ENCODE results near the gene SNIP1. TPM values are rescaled to one million over a fixed set of nuclear protein-coding genes. Genes with fewer than 3 reads are reported as not detected.
"Not testable (repeated sequence)": the region's sequence is repeated elsewhere in the genome, so short reads cannot be mapped to it uniquely, and the experiment has no call there.

Gene SNIP1
- total RNA-seq, 2 experiments from 2014 or later = 18.3 to 21.8 TPM

GRCh38 chr1:37596182-37596667 is 42.1 kb upstream of the SNIP1 start:
- Mint-ChIP-seq H3K4me3 (peak overlapping the region; percentile 97), H3K27me3 (no peaks in the 10 kb centered on the region), H3K36me3 (ENCODE audit: low read depth) (peaks cover 24% of the 10 kb centered on the region), H3K4me1 (ENCODE audit: low read depth) (peaks cover 23% of the 10 kb centered on the region), H3K27ac (peak overlapping the region; percentile 95), H3K9me3 (no peaks in the 10 kb centered on the region)
- DNase-seq = no peak
- TF ChIP-seq CTCF (IDR thresholded peaks at IDR 0.05) = no peak
- ATAC-seq = peak; percentile 2
- CTCF ChIA-PET = interaction anchor here (0.7 to 14.7 kb wide), 5 partner anchors 81 to 225 kb away, joined by 3 to 272 read pairs (median 3); a partner anchor contains a TSS
- POLR2A ChIA-PET = interaction anchor here (1.0 to 1.4 kb wide), 4 partner anchors 10 to 86 kb away, joined by 3 to 6 read pairs (median 4); no protein-coding TSS in a partner anchor
- intact Hi-C loops (cut with micrococcal nuclease) = no loop called here

DNA sequence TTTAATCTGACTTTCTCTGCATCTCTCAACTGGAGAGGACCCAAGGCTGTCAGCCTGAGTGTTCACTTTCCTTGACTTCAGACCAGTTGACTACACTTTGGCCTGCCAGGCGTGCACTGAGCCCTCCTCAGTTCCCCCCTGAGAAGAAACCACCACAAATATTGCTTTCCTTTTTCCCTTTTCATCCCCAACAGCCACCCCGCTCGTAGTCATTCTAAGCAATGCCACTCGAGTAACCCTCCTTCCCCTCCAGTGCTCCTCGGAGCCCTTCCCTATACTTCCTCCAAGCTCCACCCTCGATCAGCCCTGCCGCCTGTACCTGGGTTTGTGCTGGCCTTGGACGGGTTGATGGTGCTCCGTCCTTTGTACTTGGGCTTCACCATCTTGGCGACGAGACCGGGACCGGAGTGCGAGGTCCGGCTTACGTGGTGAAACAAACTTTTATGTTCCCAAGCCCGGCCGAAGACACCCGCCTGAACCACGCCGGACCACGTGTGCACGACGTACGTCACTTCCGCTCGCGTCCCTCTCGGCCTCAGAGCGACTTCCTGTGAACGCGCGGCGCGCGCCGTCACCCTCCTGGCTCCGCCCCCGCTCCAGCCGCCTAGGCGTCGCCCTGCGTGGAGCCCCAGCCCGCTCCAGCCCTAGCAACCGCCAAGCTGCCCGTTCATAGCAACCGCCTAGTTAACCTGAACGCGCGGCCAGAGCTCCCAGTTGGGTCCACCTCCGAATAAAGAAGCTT is 41.5 kb upstream of the SNIP1 start, which contains the start of gene GNL2:
Gene GNL2, minus strand, starts transcription at position 498 of the 742 bp plus-strand sequence. Its CDS starts 115 bp downstream, at position 383.
- no peaks in the 10 kb centered on the region for H3K9me3 Mint-ChIP-seq
- peak within 1 kb of the TSS; percentile 97 for H3K4me3 Mint-ChIP-seq
- peaks cover 30% of the 10 kb centered on the region for H3K36me3 Mint-ChIP-seq (ENCODE audit: low read depth)
- peak; percentile 98 for DNase-seq
- H3K4me1 Mint-ChIP-seq (ENCODE audit: low read depth) = peaks cover 23% of the 10 kb centered on the region
- peak within 1 kb of the TSS; percentile 95 for H3K27ac Mint-ChIP-seq
- TF ChIP-seq CTCF (IDR thresholded peaks at IDR 0.05) = no peak
- intact Hi-C loops (cut with micrococcal nuclease) = no loop called here
- H3K27me3 Mint-ChIP-seq = no peaks in the 10 kb centered on the region
- ChIA-PET CTCF (interaction anchor here (0.7 to 14.7 kb wide), 5 partner anchors 80 to 225 kb away, joined by 3 to 272 read pairs (median 3); a partner anchor contains a TSS), POLR2A (interaction anchor here (0.9 to 1.4 kb wide), 6 partner anchors 11 to 121 kb away, joined by 3 to 6 read pairs (median 3); no protein-coding TSS in a partner anchor)
- ATAC-seq = peak; percentile 98

- no peak for ATAC-seq
- H3K4me1 Mint-ChIP-seq (ENCODE audit: low read depth) = peaks cover 28% of the 10 kb centered on the region
- H3K27ac Mint-ChIP-seq = peak overlapping the region; percentile 33
- intact Hi-C loops (cut with micrococcal nuclease) = no loop called here
- no peaks in the 10 kb centered on the region for H3K9me3 Mint-ChIP-seq
- DNase-seq = no peak
- ChIA-PET POLR2A (interaction anchor here (1.1 to 1.4 kb wide), 2 partner anchors 14 to 26 kb away, joined by 3 to 4 read pairs; no protein-coding TSS in a partner anchor), CTCF (interaction anchor here (1.0 to 1.6 kb wide), 3 partner anchors 10 to 107 kb away, joined by 3 to 6 read pairs (median 4); no protein-coding TSS in a partner anchor)
- no peaks in the 10 kb centered on the region for H3K27me3 Mint-ChIP-seq
- peak overlapping the region; percentile 97 for H3K4me3 Mint-ChIP-seq
- peaks cover 41% of the 10 kb centered on the region for H3K36me3 Mint-ChIP-seq (ENCODE audit: low read depth)
- TF ChIP-seq CTCF (IDR thresholded peaks at IDR 0.05) = no peak
These were observed 39.6 kb upstream of the SNIP1 start for GRCh38 chr1:37593726-37594125.

- ChIA-PET CTCF (interaction anchor here (0.9 to 2.2 kb wide), 3 partner anchors 10 to 135 kb away, joined by 3 to 7 read pairs (median 4); no protein-coding TSS in a partner anchor), POLR2A (no interaction called here)
- no peak for ATAC-seq
- H3K4me1 Mint-ChIP-seq (ENCODE audit: low read depth) = peaks cover 27% of the 10 kb centered on the region
- no peak overlapping the region for H3K4me3 Mint-ChIP-seq
- no peaks in the 10 kb centered on the region for H3K27me3 Mint-ChIP-seq
- no peaks in the 10 kb centered on the region for H3K9me3 Mint-ChIP-seq
- intact Hi-C loops (cut with micrococcal nuclease) = no loop called here
- H3K36me3 Mint-ChIP-seq (ENCODE audit: low read depth) = peaks cover 55% of the 10 kb centered on the region
- DNase-seq = no peak
- H3K27ac Mint-ChIP-seq = no peak overlapping the region
- TF ChIP-seq CTCF (IDR thresholded peaks at IDR 0.05) = no peak
These were observed 34.8 kb upstream of the SNIP1 start for GRCh38 chr1:37588939-37589338.

DNA sequence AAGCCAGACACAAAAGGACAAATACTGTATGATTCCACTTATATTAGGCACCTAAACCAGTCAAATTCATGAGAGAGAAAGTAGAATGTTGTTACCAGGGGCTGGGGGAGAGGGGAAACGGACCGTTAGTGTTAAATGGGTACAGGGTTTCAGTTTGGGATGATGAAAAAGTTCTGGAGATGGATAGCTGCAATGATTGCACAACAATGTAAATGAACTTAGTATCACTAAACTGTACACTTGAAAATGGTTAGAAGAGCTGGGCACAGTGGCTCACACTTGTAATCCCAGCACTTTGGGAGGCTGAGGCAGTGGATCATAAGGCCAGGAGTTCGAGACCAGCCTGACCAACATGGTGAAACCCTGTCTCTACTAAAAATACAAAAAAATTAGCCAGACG is 30.5 kb upstream of the SNIP1 start:
- H3K27me3 Mint-ChIP-seq; H3K9me3 Mint-ChIP-seq; DNase-seq; POLR2A ChIA-PET; intact Hi-C loops (cut with micrococcal nuclease); H3K27ac Mint-ChIP-seq; ATAC-seq; H3K4me3 Mint-ChIP-seq: not testable (repeated sequence)
- CTCF ChIA-PET = interaction anchor here (0.9 to 1.5 kb wide), 3 partner anchors 17 to 97 kb away, joined by 3 to 6 read pairs (median 3); no protein-coding TSS in a partner anchor
- H3K36me3 Mint-ChIP-seq (ENCODE audit: low read depth) = peaks cover 55% of the 10 kb centered on the region
- H3K4me1 Mint-ChIP-seq (ENCODE audit: low read depth) = peaks cover 11% of the 10 kb centered on the region
